HepG2 (cell line): ENCODE measurements around the gene PSMB3. TPM values are rescaled to one million over a fixed set of nuclear protein-coding genes. Genes with fewer than 3 reads are reported as not detected.
A peak's percentile ranks its signal among the peaks of the same experiment; 100 is the strongest.

Experiments
- EED ChIP-seq: sonication (generic); formaldehyde crosslinking; IDR thresholded peaks from 2 replicates; pipeline ENCODE4 v1.5.0; 2020; ENCODE audit warnings: mild to moderate bottlenecking, missing genetic modification reagents
- GTF3A ChIP-seq: sonication (generic); formaldehyde crosslinking; conservative IDR thresholded peaks from 2 replicates; pipeline ENCODE4 v1.4.0; 2020; ENCODE audit warnings: mild to moderate bottlenecking, missing genetic modification reagents
- JDP2 ChIP-seq: sonication (generic); formaldehyde crosslinking; IDR thresholded peaks from 2 replicates; pipeline ENCODE4 v1.8.1; 2022; ENCODE audit warnings: missing genetic modification reagents, borderline replicate concordance
- KLF9 ChIP-seq: IDR thresholded peaks from 2 replicates; pipeline ENCODE4 v1.6.1; 2016; ENCODE audit warnings: low read depth
- LCORL ChIP-seq, 2 experiments: fragments of 450-650 bp in 1 of 2; sonication (generic) in 1 of 2; formaldehyde crosslinking in 1 of 2; IDR thresholded peaks; 2 replicates each; pipeline versions ENCODE4 v1.5.0 to v1.6.1; 2017 to 2020; ENCODE audit warnings: antibody characterized with exemption in 1 of 2, missing genetic modification reagents in 1 of 2
- MATR3 ChIP-seq: sonication (generic); formaldehyde crosslinking; IDR thresholded peaks from 2 replicates; pipeline ENCODE4 v1.4.0; 2020; ENCODE audit warnings: missing genetic modification reagents
- MAX ChIP-seq: IDR thresholded peaks from 2 replicates; pipeline ENCODE4 v1.6.1; 2012; ENCODE audit warnings: inconsistent platforms
- MXI1 ChIP-seq: IDR thresholded peaks from 3 replicates; pipeline ENCODE4 v1.6.1; 2012; ENCODE audit warnings: low read depth, low read length, inconsistent platforms, borderline replicate concordance
- MYPOP ChIP-seq: sonication (generic); formaldehyde crosslinking; IDR thresholded peaks from 2 replicates; pipeline ENCODE4 v1.8.1; 2023; ENCODE audit warnings: mild to moderate bottlenecking, moderate library complexity, missing genetic modification reagents
- NCOA2 ChIP-seq: sonication (generic); formaldehyde crosslinking; IDR thresholded peaks from 2 replicates; pipeline ENCODE4 v1.8.0; 2022; ENCODE audit warnings: inconsistent platforms
- NFIB ChIP-seq: sonication (generic); formaldehyde crosslinking; IDR thresholded peaks from 2 replicates; pipeline ENCODE4 v1.9.0; 2021; ENCODE audit warnings: missing genetic modification reagents, mild to moderate bottlenecking, borderline replicate concordance
- PHF21A ChIP-seq: sonication (generic); formaldehyde crosslinking; IDR thresholded peaks from 2 replicates; pipeline ENCODE4 v1.5.0; 2020; ENCODE audit warnings: mild to moderate bottlenecking, missing genetic modification reagents
- RAD51 ChIP-seq: fragments of 450-650 bp; IDR thresholded peaks from 2 replicates; pipeline ENCODE4 v1.6.1; 2016; ENCODE audit warnings: borderline replicate concordance
- ZBTB46 ChIP-seq: sonication (generic); formaldehyde crosslinking; IDR thresholded peaks from 2 replicates; pipeline ENCODE4 v1.4.0; 2020; ENCODE audit warnings: mild to moderate bottlenecking, missing genetic modification reagents, borderline replicate concordance
- ZBTB7A ChIP-seq: sonication (generic); formaldehyde crosslinking; IDR thresholded peaks from 2 replicates; pipeline ENCODE4 v1.8.0; 2022; ENCODE audit warnings: mild to moderate bottlenecking, missing genetic modification reagents
- ZEB1 ChIP-seq: IDR thresholded peaks from 2 replicates; pipeline ENCODE4 v1.6.1; 2012; ENCODE audit warnings: mild to moderate bottlenecking, low read depth, inconsistent platforms; ENCODE audit not compliant: insufficient replicate concordance
- ZFP90 ChIP-seq: sonication (generic); formaldehyde crosslinking; IDR thresholded peaks from 2 replicates; pipeline ENCODE4 v1.8.0; 2022; ENCODE audit warnings: missing genetic modification reagents, mild to moderate bottlenecking, inconsistent platforms, borderline replicate concordance
- ZMAT3 ChIP-seq: sonication (generic); formaldehyde crosslinking; conservative IDR thresholded peaks from 2 replicates; pipeline ENCODE4 v1.7.0; 2021; ENCODE audit warnings: missing genetic modification reagents
- ZNF30 ChIP-seq: sonication (generic); formaldehyde crosslinking; IDR thresholded peaks from 2 replicates; pipeline ENCODE4 v1.5.0; 2020; ENCODE audit warnings: mild to moderate bottlenecking, missing genetic modification reagents
- ZNF317 ChIP-seq: sonication (generic); formaldehyde crosslinking; IDR thresholded peaks from 2 replicates; pipeline ENCODE4 v1.5.0; 2020; ENCODE audit warnings: mild to moderate bottlenecking, missing genetic modification reagents
- ZNF383 ChIP-seq: sonication (generic); formaldehyde crosslinking; IDR thresholded peaks from 2 replicates; pipeline ENCODE4 v1.4.0; 2020; ENCODE audit warnings: missing genetic modification reagents, mild to moderate bottlenecking, borderline replicate concordance
- ZNF460 ChIP-seq: sonication (generic); formaldehyde crosslinking; IDR thresholded peaks from 2 replicates; pipeline ENCODE4 v1.5.1; 2020; ENCODE audit warnings: missing genetic modification reagents, mild to moderate bottlenecking, borderline replicate concordance
- ZNF549 ChIP-seq: sonication (generic); formaldehyde crosslinking; IDR thresholded peaks from 2 replicates; pipeline ENCODE4 v1.5.0; 2020; ENCODE audit warnings: missing genetic modification reagents
- ZNF7 ChIP-seq: IDR thresholded peaks from 2 replicates; pipeline ENCODE4 v1.6.1; 2016; ENCODE audit warnings: missing biosample characterization, missing genetic modification reagents
- ZNF781 ChIP-seq: sonication (generic); formaldehyde crosslinking; IDR thresholded peaks from 2 replicates; pipeline ENCODE4 v1.5.1; 2020; ENCODE audit warnings: borderline replicate concordance, mild to moderate bottlenecking, missing genetic modification reagents; ENCODE audit errors: not compliant biosample characterization
- ZSCAN21 ChIP-seq: sonication (generic); formaldehyde crosslinking; IDR thresholded peaks from 2 replicates; pipeline ENCODE4 v1.8.0; 2022; ENCODE audit warnings: mild to moderate bottlenecking, missing genetic modification reagents, moderate library complexity, borderline replicate concordance
- polyA plus RNA-seq, 8 experiments: library from polyadenylated mRNA; depleted of rRNA in 3 of 8; stranded (reverse) in 7 of 8; unstranded in 1 of 8; fragments of >200 nt; fragmentation: Illumina TruSeq in 4 of 8; extraction: Trizol in 4 of 8; gene quantifications; 2 replicates each; pipeline versions ENCODE4 v1.2.1 to v1.2.3, GENCODE V29; 2011 to 2016; ENCODE audit warnings: low read depth in 4 of 8, missing spikeins in 1 of 8, mixed read lengths in 1 of 8; ENCODE audit not compliant: insufficient read depth in 1 of 8
- total RNA-seq, 5 experiments: library from RNA; depleted of rRNA; stranded (reverse); fragments of >200 nt; fragmentation: Illumina TruSeq; extraction: Trizol; gene quantifications; 2 replicates each; pipeline ENCODE4 v1.2.3, GENCODE V29; 2016; ENCODE audit warnings: low read depth in 1 of 5
- TF ChIP-seq, protein P1 (sequence below): sonication (generic); formaldehyde crosslinking; IDR thresholded peaks from 2 replicates; pipeline ENCODE4 v1.5.0; 2020; ENCODE audit warnings: missing genetic modification reagents

PSMB3 gene
- total and polyA plus RNA-seq, 2 of the 13 experiments (the other 11 are each of a cell fraction or from before 2014, with no cell fraction given) = 366 to 517 TPM

DNA sequence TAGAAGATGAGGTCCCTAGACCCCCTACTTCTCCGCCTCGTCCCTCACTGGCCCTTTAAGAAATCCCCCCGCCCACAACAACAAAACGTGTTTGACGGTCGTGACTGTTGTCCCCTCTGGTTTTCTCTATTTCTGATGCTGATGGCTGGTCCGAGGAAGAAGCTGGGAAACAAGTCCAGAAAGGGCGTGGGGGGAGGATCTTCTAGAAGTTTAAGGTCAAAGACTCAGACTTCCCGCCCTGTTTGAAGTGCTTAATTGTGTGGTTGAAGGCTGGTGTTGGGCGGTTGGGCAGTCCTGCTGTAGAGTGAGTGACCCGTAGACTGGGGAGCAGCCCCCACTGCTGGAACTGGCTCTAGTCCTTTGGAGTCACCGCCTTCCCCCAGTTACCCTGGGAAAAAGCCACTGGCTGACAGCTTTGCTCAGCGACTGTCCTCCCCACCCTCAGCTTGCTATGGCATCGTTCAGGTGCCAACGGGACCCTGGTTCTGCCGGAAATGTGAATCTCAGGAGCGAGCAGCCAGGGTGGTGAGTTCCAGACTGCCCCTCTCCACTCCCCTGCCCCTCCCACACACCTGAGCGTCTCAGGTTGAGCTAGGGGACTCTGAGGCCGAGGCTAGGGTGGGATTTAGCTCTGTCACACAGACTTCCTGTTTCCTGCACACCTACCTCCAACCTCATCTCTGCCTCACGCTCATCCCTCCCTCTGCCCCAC is 45.9 kb upstream of the PSMB3 start (continued):
- TF ChIP-seq ZMAT3 (0 out of 2 replicates have a peak, but pooled peaks have one; percentile 66), ZNF317 (CRISPR knock-in tag) (no peak), EED (CRISPR knock-in tag) (no peak), KLF9 (no peak), ZNF460 (CRISPR knock-in tag) (no peak), NFIB (no peak), MATR3 (CRISPR knock-in tag) (no peak), MXI1 (0 out of 3 replicates have a peak, but pooled peaks have one; percentile 15), MYPOP (CRISPR knock-in tag) (no peak), ZEB1 (no peak), ZNF549 (CRISPR knock-in tag) (no peak), MAX (no peak), NCOA2 (CRISPR knock-in tag) (no peak), ZNF30 (CRISPR knock-in tag) (no peak), ZBTB7A (CRISPR knock-in tag) (no peak), ZNF383 (CRISPR knock-in tag) (no peak), PHF21A (CRISPR knock-in tag) (0 out of 2 replicates have a peak, but pooled peaks have one; percentile 9), ZNF7 (no peak), ZSCAN21 (CRISPR knock-in tag) (no peak), JDP2 (no peak), RAD51 (no peak), ZNF781 (CRISPR knock-in tag) (peak; percentile 17), ZFP90 (CRISPR knock-in tag) (no peak), LCORL (IDR thresholded peaks at IDR 0.05) (no peak), LCORL (CRISPR knock-in tag; IDR thresholded peaks at IDR 0.05) (no peak), ZBTB46 (peak; percentile 70; the same call in 1 of the 2 replicates), GTF3A (CRISPR knock-in tag) (no peak)
- TF ChIP-seq, protein P1, sequence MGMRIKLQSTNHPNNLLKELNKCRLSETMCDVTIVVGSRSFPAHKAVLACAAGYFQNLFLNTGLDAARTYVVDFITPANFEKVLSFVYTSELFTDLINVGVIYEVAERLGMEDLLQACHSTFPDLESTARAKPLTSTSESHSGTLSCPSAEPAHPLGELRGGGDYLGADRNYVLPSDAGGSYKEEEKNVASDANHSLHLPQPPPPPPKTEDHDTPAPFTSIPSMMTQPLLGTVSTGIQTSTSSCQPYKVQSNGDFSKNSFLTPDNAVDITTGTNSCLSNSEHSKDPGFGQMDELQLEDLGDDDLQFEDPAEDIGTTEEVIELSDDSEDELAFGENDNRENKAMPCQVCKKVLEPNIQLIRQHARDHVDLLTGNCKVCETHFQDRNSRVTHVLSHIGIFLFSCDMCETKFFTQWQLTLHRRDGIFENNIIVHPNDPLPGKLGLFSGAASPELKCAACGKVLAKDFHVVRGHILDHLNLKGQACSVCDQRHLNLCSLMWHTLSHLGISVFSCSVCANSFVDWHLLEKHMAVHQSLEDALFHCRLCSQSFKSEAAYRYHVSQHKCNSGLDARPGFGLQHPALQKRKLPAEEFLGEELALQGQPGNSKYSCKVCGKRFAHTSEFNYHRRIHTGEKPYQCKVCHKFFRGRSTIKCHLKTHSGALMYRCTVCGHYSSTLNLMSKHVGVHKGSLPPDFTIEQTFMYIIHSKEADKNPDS = 0 out of 2 replicates have a peak, but pooled peaks have one; percentile 39
